NCI-H774 (cell line): Measurements from ENCODE around the gene PRPF39.
"Not testable (repeated sequence)": the region's sequence is repeated elsewhere in the genome, so short reads cannot be mapped to it uniquely, and the experiment has no call there.

Experiments
- DNase-seq: peaks from one replicate; lab custom pipeline; 2025; lab: John Stamatoyannopoulos, UW

Gene PRPF39, protein sequence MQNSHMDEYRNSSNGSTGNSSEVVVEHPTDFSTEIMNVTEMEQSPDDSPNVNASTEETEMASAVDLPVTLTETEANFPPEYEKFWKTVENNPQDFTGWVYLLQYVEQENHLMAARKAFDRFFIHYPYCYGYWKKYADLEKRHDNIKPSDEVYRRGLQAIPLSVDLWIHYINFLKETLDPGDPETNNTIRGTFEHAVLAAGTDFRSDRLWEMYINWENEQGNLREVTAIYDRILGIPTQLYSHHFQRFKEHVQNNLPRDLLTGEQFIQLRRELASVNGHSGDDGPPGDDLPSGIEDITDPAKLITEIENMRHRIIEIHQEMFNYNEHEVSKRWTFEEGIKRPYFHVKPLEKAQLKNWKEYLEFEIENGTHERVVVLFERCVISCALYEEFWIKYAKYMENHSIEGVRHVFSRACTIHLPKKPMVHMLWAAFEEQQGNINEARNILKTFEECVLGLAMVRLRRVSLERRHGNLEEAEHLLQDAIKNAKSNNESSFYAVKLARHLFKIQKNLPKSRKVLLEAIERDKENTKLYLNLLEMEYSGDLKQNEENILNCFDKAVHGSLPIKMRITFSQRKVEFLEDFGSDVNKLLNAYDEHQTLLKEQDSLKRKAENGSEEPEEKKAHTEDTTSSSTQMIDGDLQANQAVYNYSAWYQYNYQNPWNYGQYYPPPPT

DNA sequence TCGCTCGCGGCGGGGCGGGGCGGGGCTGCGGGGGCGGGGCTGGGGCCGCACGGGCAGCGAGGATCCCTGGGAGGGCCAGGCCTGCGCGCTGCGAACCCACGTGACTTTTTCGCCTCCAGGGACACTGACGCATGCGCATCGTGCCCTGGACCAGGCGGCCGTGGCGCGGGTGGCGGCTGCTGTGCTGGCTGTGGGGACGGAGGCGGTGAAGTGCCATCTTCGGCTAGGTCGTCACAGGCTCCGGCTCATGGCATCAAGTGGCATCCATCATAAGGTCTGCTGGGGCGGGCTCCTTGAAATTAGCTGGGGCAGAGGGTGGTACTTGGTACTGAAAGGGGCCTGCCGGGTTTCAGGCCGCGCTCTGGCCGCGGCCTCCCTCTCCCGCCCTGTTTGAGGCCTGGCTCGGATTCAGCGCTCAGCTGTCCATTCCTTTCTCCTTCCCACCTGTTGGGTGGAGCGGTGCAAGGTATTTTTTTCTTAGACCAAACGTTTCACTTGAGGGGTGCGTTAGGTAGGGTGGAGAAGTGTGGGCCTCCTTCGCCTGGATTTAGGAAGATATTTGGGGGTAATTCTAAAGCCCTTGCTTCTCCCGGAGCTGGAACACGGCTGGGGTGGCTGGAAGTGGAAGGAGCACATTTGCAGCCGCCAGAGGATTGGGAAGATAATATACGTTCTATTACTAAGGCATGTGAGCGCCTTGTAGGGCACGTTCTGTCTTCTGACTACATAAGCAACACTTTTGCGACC, at the start of gene PRPF39:
TSS of gene PRPF39 (plus strand) at position 141 of the 747 bp plus-strand sequence. CDS start 11,124 bp downstream, outside the sequence.
- DNase-seq, result peak; percentile 93

- DNase-seq, result no peak
Observed at GRCh38 chr14:45034730-45035129, 49.2 kb upstream of the PRPF39 start.

DNA sequence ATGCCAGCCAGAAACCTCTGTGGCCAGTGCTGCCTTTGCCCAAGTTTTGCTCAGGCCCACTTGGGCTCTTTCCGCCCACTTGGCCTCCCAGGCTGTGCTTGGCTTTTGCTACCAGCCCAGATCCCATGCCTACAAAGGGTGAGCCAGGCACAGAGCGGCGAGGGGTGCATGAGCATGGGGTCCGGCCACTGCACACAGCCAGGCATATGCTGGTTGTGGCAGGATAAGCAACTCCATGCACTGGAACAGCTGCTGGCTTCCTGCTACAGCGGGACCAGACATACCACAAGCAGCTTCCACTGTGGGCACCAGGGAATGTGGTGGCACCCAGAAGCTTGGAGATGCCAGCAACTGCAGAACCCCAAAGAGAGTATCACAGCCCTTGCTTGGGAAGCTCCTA, 45.7 kb upstream of the PRPF39 start:
- DNase-seq, result no peak

GRCh38 chr14:45038865-45039264, 45.1 kb upstream of the PRPF39 start:
- DNase-seq, result no peak

- DNase-seq, result no peak
Observed at GRCh38 chr14:45039390-45039789, 44.5 kb upstream of the PRPF39 start.

GRCh38 chr14:45041641-45042040, 42.3 kb upstream of the PRPF39 start:
- no peak for DNase-seq

GRCh38 chr14:45044638-45045037, 39.3 kb upstream of the PRPF39 start:
- DNase-seq, result no peak

DNA sequence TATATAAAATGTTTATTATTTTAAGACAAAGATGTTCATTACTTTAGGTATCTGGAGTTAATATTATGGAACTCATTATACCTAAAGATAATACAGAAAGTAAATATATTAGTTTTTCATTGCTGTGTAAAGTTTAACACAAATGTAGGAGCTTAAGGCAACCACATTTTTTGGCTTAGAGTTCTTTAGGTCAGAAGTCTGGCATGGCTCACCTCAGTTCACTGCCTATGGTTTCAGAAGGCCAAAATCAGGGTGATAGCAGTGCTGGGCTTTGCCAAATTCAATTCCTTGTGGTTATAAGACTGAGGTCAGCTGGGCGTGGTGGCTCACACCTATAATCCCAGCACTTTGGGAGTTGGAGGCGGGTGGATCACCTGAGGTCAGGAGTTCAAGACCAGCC, 35.5 kb upstream of the PRPF39 start:
- no peak for DNase-seq

GRCh38 chr14:45051180-45051579, 32.7 kb upstream of the PRPF39 start:
- DNase-seq, result no peak

DNA sequence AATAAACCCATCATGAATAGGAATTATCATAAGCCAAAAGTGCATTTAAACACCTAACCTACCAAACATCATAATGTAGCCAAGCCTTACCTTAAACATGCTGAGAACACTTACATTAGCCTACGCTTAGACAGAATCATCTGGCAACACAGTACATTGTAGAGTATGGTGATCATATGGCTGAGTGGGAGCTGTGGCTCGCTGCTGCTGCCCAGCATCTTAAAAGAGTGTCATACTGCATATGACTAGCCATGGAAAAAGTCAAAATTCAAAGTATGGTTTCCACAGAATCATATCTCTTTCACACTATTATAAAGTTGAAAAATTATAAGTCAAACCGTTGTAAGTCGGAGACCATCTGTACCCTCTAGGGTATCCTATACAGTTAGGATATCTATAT, 32.0 kb upstream of the PRPF39 start:
- no peak for DNase-seq

DNA sequence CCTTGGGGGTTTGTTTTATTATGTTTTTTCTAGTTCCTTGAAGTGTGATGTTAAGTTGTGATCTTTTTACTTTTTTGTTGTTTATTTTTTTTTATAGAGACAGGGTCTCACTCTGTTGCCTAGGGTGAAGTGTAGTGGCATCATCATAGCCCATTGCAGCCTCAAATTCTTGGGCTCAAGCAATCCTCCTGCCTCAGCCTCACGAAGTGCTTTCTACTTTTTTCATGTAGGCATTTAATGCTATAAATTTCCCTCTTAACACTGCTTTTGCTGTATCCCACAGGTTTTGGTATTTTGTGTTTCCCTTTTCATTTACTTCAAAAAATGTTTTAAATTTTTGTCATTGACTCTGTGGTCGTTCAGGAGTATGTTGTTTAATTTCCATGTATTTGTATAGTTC, 26.6 kb upstream of the PRPF39 start:
- no peak for DNase-seq

DNA sequence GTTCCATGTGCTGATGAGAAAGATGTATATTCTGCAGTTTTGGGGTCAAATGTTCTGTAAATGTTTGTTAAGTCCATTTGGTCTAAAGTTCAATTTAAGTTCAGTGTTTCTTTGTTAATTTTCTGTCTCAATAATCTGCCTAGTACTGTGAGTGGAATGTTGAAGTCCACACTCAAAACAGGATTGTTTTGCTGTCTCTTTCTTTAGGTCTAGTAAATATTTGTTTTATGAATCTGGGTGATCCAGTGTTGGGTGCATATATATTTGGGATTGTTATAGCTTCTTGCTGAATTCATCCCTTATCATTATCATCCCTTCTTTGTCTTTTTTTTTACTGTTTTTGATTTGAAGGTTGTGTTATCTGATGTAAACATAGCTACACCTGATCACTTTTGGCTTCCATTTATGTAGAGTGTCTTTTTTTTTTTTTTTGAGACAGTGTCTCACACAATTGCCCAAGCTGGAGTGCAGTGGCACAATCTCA, 26.0 kb upstream of the PRPF39 start:
- no peak for DNase-seq

DNA sequence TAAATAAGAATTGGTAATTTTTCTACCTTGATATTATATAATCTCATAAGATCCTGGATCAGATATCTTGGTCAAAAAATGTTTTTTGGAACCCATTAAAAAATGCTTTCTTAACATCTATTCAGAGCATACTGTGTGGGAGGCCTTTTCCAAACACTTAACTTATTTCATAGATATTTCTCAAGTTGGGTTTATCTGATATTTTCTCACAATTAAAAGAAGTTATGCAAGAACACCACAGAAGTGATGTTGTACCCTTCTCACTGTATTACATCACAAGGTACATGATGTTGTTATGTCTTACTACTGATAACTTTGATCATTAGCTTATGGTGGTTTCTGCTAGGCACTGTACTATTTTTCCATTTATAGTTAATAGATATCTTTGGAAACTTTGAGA, 23.4 kb upstream of the PRPF39 start:
- no peak for DNase-seq

DNA sequence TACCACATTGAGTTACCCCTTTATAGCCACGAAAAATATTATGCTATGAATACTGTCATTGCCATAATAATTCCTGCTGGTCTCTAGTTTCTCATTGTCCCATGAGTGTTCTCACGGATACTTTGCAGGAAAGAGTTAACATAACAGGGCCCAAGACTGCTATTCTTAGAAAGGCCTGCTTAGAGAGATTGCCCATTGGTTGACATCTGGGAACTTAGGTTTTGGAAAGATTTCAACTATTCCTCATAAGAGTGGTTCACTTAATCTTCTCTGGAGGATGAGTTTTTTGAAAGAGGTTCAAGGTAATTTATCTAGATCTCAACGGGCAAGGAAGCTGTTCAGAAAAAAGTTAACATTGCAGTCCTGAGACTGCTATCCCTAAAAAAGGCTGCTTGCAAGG, 18.4 kb upstream of the PRPF39 start:
- no peak for DNase-seq

DNA sequence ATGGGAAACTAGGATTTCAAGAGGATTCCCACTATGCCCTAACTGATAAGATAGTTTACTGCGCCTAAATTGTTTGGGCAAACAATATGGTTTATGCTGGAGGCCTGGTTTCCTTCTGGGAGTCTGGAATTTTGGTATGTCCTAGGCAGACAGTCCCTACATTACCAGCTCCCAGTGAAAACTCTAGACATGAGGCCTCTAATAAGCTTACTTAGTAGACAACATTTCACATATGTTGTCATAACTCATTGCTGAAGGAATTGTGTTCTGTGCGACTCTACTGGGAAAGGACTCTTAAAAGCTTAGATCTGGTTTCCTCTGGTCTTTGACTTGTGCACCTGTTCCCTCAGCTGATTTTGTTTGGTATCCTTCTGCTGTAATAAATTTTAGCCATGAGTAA, 18.0 kb upstream of the PRPF39 start:
- no peak for DNase-seq

GRCh38 chr14:45066667-45067066, 17.2 kb upstream of the PRPF39 start:
- DNase-seq, result no peak

DNA sequence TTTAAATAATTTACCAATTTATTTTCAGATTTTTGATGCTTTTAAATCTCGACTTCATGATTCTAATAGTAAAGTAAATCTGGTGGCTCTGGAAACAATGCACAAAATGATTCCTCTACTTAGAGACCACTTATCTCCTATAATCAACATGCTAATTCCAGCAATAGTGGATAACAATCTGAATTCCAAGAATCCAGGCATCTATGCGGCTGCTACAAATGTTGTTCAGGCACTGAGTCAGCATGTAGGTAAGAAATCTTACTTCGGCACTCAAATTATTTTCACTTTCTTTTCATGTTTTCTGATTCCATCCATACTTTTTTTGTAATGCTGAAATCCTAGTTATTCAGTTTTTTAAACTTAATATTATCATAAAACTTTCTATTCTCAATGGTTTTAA, 15.5 kb upstream of the PRPF39 start:
- no peak for DNase-seq

- no peak for DNase-seq
Observed at GRCh38 chr14:45070215-45070614, 13.7 kb upstream of the PRPF39 start.

- no peak for DNase-seq
Observed at GRCh38 chr14:45072126-45072525, 11.8 kb upstream of the PRPF39 start.

DNA sequence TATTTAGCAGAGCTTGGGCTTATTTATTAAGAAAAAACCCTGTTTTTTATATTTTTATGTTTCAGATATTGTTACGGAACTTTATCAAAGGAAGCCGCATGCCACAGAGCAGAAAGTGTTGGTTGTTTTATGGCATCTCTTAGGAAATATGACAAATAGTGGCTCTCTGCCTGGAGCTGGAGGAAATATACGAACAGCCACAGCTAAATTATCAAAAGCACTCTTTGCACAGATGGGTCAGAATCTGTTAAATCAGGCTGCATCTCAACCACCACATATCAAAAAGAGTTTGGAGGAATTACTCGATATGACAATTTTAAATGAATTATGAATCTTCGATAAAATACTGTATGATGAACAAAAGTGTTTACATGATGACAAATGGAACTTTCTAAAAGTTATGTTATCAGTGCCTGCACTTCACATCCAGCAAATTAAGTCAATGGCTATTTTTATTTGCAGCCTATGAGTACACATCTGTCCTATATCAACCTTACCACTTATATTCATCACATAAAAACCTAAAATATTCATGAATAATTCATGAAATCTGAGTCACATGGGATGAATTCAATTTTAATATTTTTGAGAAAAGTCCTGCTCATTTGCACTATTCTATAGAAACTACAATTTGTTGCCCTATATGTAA, 10.6 kb upstream of the PRPF39 start:
- DNase-seq, result no peak

GRCh38 chr14:45078323-45078722, 5.6 kb upstream of the PRPF39 start:
- no peak for DNase-seq

- not testable (repeated sequence) for DNase-seq
Observed at GRCh38 chr14:45080416-45080968, 3.4 kb upstream of the PRPF39 start.
